Measurements from ENCODE around the gene TCEA2. TPM values are rescaled to one million over a fixed set of nuclear protein-coding genes. Genes with fewer than 3 reads are reported as not detected.

TCEA2 gene
- total and polyA plus RNA-seq, 9 of the 15 experiments (the other 6 are each of a cell fraction or from before 2014, with no cell fraction given) = 1.4 to 28.7 (median 5.4) TPM

DNA sequence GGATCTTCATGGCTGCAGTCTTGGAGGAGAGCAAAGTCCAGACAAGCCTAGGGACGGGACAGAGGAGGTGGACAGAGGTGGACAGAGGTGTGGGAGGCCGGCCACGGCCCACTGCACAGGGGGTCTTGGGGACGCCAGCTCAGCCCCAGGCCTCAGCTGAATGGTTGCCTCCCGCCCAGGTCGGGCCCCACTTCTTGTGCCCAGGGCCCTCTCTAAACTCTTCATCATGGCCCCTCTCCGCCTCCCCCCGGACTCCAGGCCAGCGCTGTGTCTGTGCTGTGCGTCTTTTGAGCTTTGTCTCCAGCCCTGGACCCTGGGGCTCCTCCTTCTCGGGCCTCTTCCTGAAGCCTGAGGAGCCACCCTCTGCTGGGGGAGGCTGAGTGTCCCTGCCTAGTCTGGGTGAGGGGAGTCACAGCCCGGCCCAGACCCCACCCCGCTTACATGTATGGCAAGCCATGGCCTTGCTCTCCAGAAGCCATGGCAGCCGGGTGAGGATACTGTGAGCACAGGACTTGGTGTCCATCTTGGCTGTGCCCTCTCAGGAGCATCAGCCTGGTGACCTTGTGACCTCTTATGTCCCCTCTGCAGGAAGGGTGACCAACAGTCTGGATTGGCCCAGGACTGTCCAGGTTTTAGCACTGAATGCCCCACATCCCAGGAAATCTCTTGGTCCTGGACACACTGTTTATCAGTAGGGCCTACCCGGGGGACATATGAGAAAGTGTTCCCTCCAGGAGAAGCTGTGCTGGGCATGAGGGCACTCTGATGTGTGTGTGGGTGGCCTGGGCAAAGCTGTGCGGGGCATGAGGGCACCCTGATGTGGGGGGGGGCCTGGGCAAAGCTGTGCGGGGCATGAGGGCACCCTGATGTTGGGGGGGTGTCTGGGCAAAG is 53.8 kb downstream of the TCEA2 start:
- Histone ChIP-seq H3K36me3 (ENCODE audit: control insufficient read depth, insufficient read depth, low read length) (no peaks in the 10 kb centered on the region), H4K20me1 (replicated peaks; ENCODE audit: control insufficient read depth, insufficient read depth, low read length) (peaks cover 12% of the 10 kb centered on the region; the same call in 1 of the 2 replicates), H3K4me3 (no peak overlapping the region), H3K79me2 (ENCODE audit: control insufficient read depth, insufficient read depth, low read length) (no peaks in the 10 kb centered on the region), H3K9me1 (ENCODE audit: control insufficient read depth, insufficient read depth, low read length) (no peaks in the 10 kb centered on the region), H3K4me1 (replicated peaks in 1 of 2; ENCODE audit: control insufficient read depth in 2 of 2, insufficient read depth in 2 of 2, low read length in 2 of 2) (peaks cover 3 to 27% of the 10 kb centered on the region in 2 experiments; a peak in 2 of 5 replicates), H3K9ac (ENCODE audit: insufficient read depth in 1 of 2, low read depth in 2 of 2, low read length in 2 of 2) (no peak overlapping the region), H3K9me3 (replicated peaks; ENCODE audit: control insufficient read depth, insufficient read depth, low read depth, low read length) (no peaks in the 10 kb centered on the region), H2AFZ (ENCODE audit: low read depth, low read length) (no peak overlapping the region), H3K27me3 (ENCODE audit: control insufficient read depth in 2 of 2, insufficient read depth in 2 of 2, low read length in 2 of 2) (peaks cover 15 to 50% of the 10 kb centered on the region in 2 experiments; a peak in 4 of 5 replicates), H3K27ac (ENCODE audit: extremely low read depth, low read depth, low read length) (no peak overlapping the region), H3K4me2 (ENCODE audit: insufficient read depth, low read length) (no peak overlapping the region)
- intact Hi-C loops (cut with micrococcal nuclease) (no loop called here), in situ Hi-C loops (cut with MboI) (no loop called here)
- CTCF ChIA-PET (ENCODE audit: low intra/inter-chr PET ratio) = no interaction called here
- POLR2A ChIA-PET = interaction anchor here (1.3 kb wide), 1 partner anchor 11 kb away, joined by 3 read pairs; no protein-coding TSS in a partner anchor
- FAIRE-seq = no peak
- WGBS (ENCODE audit: insufficient coverage, low coverage, missing lambda C conversion rate) = 2% methylated on average over 15 of the region's 17 CpGs
- no peak; the same call in 2 of the 3 replicates for ATAC-seq
- DNase-seq (ENCODE audit: extremely low read depth in 1 of 4, low spot score in 3 of 4) = no peak
- BruUV-seq (replicated peaks) = no TSS peak
- TF ChIP-seq NFATC3 (IDR thresholded peaks at IDR 0.05) (no peak), ZNF699 (CRISPR knock-in tag; IDR thresholded peaks at IDR 0.05; ENCODE audit: insufficient replicate concordance) (no peak), ZNF184 (CRISPR knock-in tag; IDR thresholded peaks at IDR 0.05) (no peak), MYBL2 (IDR thresholded peaks at IDR 0.05; ENCODE audit: low read depth) (no peak), MYBL2 (CRISPR knock-in tag; IDR thresholded peaks at IDR 0.05; ENCODE audit: borderline replicate concordance) (no peak), MBD2 (IDR thresholded peaks at IDR 0.05; ENCODE audit: borderline replicate concordance, low read depth) (no peak), ZNF518B (CRISPR knock-in tag; IDR thresholded peaks at IDR 0.05) (no peak), TOE1 (IDR thresholded peaks at IDR 0.05; ENCODE audit: borderline replicate concordance) (no peak), TOE1 (CRISPR knock-in tag; IDR thresholded peaks at IDR 0.05; ENCODE audit: borderline replicate concordance, low read depth) (no peak)
- TF ChIP-seq, protein P1, sequence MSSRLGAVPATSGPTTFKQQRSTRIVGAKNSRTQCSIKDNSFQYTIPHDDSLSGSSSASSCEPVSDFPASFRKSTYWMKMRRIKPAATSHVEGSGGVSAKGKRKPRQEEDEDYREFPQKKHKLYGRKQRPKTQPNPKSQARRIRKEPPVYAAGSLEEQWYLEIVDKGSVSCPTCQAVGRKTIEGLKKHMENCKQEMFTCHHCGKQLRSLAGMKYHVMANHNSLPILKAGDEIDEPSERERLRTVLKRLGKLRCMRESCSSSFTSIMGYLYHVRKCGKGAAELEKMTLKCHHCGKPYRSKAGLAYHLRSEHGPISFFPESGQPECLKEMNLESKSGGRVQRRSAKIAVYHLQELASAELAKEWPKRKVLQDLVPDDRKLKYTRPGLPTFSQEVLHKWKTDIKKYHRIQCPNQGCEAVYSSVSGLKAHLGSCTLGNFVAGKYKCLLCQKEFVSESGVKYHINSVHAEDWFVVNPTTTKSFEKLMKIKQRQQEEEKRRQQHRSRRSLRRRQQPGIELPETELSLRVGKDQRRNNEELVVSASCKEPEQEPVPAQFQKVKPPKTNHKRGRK (tag; IDR thresholded peaks at IDR 0.05) = no peak
- TF ChIP-seq, protein P2, sequence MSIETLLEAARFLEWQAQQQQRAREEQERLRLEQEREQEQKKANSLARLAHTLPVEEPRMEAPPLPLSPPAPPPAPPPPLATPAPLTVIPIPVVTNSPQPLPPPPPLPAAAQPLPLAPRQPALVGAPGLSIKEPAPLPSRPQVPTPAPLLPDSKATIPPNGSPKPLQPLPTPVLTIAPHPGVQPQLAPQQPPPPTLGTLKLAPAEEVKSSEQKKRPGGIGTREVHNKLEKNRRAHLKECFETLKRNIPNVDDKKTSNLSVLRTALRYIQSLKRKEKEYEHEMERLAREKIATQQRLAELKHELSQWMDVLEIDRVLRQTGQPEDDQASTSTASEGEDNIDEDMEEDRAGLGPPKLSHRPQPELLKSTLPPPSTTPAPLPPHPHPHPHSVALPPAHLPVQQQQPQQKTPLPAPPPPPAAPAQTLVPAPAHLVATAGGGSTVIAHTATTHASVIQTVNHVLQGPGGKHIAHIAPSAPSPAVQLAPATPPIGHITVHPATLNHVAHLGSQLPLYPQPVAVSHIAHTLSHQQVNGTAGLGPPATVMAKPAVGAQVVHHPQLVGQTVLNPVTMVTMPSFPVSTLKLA (conservative IDR thresholded peaks at IDR 0.05) = no peak
- TF ChIP-seq, protein P3, sequence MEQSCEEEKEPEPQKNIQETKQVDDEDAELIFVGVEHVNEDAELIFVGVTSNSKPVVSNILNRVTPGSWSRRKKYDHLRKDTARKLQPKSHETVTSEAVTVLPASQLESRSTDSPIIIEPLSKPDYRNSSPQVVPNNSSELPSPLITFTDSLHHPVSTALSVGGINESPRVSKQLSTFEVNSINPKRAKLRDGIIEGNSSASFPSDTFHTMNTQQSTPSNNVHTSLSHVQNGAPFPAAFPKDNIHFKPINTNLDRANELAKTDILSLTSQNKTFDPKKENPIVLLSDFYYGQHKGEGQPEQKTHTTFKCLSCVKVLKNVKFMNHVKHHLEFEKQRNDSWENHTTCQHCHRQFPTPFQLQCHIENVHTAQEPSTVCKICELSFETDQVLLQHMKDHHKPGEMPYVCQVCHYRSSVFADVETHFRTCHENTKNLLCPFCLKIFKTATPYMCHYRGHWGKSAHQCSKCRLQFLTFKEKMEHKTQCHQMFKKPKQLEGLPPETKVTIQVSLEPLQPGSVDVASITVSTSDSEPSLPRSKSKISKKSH (CRISPR knock-in tag; IDR thresholded peaks at IDR 0.05) = no peak
